Activated T-cell treated with anti-CD3 and anti-CD28 coated beads for 24 hours (primary cell): ENCODE measurements around the gene EEA1.

Source experiments
- DNase-seq: peaks from one replicate; pipeline ENCODE4 v3.0.0-alpha.2; 2020; ENCODE audit warnings: low read depth

Gene EEA1

GRCh38 chr12:92938018-92938417 lies 8.9 kb upstream of the EEA1 start:
- DNase-seq: no peak

DNA sequence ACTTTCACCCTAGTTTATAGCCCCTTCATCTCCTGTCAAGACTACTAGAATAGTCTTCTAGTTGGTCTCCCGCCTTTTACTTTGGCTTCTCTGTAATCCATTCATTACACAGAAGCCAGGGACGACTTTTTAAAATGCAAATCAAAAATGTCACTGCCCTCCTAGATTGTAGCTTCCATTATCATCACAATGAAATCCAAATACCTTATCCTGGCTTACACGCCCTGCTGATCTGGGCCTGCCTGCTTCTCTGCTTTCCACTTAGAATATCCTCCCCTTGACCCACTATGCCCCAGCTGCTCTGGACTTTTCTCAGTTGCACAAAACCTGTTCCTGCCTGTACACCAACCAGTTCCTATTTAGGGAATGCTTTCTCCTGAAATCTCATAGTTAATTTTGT lies 4.5 kb upstream of the EEA1 start:
- DNase-seq: no peak

DNA sequence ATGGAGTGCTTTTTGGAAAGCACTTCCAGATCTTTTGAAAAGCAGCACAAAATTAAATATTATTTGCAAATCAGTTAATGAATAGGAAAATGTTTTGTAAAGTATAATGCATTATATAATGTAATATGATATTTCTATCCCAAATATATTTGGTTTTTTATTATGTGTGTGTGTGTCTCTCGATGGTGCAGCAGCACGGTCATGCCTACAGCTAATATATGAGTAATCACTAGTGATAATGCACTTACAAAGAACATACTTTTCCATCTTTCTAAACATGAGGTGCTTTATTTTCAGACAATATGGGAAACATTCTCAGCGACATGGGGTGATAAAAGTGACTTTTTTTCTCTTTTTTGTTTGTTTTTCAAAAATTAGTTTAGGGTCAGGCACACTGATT lies 1.3 kb upstream of the EEA1 start:
- DNase-seq: no peak

GRCh38 chr12:92929983-92930382 lies 888 bp upstream of the EEA1 start:
- DNase-seq: no peak

GRCh38 chr12:92928421-92928961 lies 604 bp downstream of the EEA1 start:
- DNase-seq: peak; percentile 42

DNA sequence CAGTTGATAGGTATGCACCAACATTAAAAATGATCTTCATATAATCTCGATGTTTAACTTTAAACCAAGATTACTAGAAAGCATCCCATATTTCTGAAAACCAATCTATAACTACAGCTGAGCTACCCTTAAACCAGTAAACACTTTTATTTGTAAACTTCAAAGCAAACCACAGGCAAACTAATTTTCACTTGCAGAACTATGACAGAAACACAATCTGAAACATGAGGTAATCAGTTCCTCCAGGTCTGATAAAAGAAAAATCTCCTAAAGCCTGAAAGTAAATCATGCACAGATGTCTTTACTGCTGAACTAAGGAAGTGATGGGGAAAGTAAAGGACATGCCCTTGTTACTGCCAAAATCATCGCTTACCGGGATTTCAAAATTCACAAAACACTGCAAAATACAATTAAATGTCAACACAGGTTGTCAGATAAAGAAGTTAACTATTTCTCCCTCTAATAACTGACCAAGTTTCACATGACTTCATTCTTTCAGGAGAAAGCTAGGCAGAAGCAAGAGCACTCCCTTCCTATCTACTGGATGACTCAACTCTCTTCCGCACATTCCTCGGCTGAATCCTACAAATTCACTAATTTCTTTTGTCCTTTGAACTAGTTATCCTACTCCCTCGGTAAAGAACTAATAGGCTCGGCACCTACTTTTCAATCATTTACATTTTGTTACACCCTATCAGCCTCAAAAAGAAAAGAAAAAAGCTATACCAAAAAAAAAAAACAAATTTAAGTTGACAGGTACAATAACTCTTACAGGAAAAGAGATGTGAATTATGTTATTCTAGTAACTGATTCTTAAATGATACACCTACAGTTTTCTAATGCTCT lies 1.4 kb downstream of the EEA1 start:
- DNase-seq: no peak

- peak; percentile 56 for DNase-seq
Observed at GRCh38 chr12:92927055-92927435, 2.0 kb downstream of the EEA1 start.

- DNase-seq: no peak
Observed at GRCh38 chr12:92926549-92926948, 2.5 kb downstream of the EEA1 start.

DNA sequence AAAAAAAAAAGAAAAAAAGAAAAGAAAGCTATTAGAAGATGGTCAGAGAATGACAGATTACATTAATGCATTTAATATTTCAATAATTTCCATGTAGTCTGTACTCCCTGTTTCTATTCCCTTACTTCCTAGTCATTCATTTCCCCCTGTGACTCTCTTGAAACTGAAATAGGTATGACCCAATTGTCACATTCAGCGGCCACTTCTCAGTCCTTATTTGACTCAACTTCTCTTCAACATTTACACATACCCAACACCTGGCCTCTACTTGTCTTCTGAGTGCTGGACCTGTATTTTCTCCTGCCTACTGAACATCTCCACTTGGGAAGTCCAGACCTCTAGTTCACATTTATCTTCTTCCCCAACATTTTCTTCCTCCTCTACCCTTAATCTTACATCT lies 7.2 kb downstream of the EEA1 start:
- DNase-seq: no peak

DNA sequence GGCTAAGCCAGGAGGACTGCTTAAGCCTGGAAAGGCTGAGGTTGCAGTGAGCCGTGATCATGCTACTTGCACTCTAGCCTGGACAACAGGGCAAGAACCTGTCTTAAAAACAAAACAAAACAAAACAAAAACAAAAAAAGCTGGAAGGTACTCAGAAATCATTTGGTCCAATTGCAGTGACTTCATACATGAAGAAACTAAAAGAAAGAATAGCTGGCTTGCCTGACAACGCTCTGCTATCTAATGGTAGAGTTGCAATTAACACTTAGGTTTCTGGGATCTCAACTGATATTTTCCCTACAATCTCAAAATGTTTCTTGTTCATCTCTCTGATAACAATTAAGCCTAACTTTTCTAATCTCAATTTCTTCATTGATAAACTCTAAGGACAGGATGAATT lies 13.7 kb downstream of the EEA1 start:
- DNase-seq: no peak

GRCh38 chr12:92914170-92914569 lies 14.9 kb downstream of the EEA1 start:
- no peak for DNase-seq

- no peak for DNase-seq
Observed at GRCh38 chr12:92912672-92913071, 16.4 kb downstream of the EEA1 start.

DNA sequence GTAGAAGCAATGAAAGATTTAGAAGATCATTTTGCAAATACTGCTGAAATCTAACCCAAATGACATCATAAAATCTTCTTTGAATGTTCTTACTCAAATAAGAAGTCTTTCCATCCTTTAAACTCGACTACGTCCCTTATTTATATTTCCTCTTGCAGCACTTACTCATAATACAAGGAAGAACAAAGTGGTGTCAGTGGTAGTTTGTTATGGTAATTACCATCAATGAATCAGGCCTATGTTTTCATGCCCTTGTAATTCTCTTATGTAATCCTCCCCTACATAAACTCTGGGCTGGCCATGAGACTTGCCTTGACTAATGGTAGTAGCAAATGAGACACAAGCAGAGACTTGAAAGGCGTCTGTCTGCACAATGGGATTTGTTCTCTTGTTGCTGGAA lies 17.0 kb downstream of the EEA1 start:
- DNase-seq: no peak

DNA sequence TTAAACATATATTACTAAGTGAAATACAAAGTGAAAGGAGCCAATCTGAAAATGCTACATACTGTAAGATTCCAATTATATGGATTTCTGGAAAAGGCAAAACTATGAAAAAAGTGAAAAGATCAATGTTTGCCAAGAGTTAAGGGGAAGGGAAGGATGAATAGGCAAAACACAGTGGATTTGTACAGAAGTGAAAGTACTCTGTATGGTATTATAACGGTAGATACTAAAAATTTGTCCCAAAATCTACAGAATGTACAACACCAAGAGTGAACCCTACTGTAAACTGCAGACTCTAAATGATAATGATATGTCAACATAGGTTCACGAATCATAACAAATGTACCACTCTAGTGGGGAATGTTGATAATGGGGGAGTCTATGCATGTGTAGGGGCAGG lies 17.8 kb downstream of the EEA1 start:
- DNase-seq: no peak

- no peak for DNase-seq
Observed at GRCh38 chr12:92908108-92908507, 21.0 kb downstream of the EEA1 start.

DNA sequence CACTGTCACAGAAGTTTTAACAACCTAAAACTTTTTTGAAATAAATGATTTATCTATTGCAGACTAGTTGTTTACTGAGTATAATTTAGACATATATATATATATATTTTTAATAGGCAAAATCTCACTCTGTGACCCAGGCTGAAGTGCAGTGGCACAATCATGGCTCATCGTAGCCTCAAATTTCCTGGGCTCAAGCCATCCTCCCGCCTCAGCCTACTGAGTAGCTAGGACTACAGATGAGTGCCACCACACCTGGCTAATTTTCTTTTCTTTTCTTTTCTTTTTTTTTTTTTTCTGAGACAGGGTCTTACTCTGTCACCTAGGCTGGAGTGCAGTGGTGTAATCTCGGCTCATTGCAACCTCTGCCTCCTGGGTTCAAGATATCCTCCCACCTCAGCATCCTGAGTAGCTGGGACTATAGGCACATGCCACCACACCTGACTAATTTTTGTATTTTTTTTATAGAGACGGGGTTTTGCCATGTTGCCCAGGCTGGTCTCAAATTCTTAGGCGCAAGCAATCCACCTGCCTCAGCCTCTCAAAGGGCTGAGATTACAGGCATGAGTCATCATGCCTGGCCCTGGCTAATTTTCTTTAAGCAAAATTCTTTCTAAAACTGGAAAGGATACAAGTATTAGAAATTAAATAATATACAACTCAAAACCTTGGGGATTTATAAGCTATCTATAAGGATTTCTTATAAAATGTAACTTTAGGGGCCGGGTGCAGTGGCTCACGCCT lies 23.1 kb downstream of the EEA1 start:
- no peak for DNase-seq

DNA sequence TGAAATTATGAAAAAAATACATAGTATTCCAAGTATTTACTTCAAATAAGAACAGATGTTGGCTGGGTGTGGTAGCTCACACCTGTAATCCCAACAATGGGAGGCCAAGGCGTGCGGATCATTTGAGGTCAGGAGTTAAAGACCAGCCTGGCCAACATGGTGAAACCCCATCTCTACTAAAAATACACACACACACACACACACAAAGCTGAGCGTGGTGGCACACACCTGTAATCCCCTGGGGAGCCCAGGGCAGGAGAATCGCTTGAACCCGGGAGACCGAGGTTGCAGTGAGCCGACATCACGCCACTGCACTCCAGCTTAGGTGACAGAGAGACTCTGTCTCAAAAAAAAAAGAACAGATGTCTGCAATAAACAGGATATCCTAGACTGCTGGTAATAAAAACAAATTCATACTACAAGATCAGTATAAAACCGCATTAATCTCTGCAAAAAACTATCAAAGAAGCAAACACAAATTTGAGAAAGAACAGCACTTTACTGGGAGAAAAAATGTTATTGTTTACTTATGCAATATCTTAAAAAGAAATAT lies 23.8 kb downstream of the EEA1 start:
- DNase-seq: no peak

DNA sequence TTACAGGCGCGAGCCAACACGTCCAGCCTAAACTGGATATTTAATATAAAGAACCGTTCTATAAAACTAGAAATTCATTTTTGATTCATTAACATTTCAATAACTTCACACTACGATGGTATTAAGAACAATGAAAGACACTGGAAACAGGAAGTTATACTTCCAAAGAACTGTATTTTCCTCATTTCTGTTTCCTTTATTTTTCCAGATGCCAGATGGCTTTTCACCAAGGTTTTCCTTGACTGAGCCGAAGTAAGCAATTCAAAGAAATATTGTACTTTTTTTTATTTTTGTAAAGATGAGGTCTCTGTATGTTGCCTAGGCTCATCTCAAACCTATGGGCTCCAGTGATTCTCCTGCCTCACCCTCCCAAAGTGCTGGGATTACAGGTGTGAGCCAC lies 28.2 kb downstream of the EEA1 start:
- no peak for DNase-seq

DNA sequence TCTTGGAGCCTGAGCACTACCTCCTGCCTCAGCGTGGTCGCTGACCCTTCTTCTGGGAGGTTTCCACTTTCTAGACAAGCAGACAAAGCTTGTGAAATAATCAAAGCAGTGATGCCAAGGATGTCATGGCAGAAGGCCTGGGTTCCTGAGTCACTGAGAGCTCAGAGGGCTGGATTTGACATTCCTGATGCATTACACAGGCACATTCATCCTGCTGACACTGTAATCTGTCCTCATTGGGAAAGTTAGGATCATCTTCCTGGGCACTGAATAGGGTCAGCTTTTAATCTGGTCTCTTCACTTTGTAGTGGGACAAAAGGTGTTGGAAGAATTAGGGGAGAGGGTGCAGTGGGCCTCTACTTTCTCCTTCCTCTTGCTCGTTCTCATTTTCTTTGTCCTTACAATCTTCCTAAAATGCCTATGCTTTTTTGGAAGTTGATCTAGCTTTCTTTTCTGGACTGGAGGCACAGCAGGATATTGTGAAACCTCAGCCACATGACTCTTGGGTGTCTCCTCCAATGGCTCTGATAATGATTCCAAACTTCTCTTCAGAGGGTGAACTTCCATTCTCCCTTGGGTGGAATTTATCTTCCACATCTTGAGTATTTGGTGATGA lies 29.6 kb downstream of the EEA1 start:
- DNase-seq: no peak

GRCh38 chr12:92898755-92899154 lies 30.3 kb downstream of the EEA1 start:
- DNase-seq: no peak

DNA sequence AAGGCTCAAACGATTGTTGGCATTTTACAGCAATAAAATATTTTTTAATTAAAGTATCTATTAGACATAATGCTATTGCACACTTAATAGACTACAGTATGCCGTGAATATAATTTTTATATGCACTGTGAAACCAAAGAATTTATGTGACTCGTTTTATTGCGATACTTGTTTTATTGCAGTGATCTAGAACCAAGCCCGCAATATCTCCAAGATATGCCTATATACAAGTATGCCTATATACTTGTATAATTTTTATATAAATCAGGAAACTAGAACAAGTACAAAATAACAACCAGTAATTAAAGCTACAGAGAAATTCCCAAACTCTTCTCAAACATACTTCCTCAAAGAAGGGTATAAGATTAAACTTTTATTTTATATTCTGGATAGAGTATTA lies 31.3 kb downstream of the EEA1 start:
- DNase-seq: no peak

DNA sequence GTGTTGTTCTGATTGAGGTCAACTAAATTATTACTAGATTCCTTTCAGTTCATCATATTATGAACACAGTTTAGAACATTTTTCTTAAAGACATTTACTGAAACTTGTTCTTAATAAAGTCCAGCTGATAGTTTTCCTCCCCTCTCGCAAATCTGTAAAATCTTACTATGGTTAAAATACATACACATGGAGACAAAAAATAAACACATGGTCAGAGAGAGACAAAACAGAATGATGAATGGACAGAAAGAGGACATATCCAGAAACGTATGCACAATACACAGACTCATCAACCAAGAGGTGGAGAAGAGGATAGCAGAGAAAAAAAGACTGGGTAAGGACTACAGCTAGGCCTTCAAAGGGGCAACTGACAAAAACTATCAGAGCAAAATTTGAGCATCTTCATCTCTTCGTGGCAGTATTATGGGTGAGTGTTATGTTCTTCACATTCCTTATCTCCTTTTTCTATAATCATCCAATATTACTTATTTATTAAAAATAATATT lies 38.4 kb downstream of the EEA1 start:
- no peak for DNase-seq
